ENCODE data around the gene RALGAPA2.

DNA sequence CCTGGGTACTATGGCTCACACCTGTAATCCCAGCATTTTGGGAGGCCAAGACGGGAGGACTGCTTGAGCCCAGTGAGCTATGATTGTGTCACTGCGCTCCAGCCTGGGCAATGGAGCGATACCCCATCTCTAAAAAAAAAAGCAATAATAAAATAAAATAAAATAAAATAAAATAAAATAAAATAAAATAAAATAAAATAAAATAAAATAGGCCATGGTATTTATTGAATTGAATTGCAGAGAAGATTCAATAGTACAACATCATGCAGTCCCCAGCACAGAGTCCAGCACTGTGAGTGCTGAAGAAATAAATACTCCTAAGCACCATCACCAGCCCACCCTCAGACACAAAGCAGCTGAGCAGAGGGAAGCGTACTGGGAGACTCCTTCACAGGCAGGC lies 144.7 kb downstream of the RALGAPA2 start:
- TF ChIP-seq, protein P1, sequence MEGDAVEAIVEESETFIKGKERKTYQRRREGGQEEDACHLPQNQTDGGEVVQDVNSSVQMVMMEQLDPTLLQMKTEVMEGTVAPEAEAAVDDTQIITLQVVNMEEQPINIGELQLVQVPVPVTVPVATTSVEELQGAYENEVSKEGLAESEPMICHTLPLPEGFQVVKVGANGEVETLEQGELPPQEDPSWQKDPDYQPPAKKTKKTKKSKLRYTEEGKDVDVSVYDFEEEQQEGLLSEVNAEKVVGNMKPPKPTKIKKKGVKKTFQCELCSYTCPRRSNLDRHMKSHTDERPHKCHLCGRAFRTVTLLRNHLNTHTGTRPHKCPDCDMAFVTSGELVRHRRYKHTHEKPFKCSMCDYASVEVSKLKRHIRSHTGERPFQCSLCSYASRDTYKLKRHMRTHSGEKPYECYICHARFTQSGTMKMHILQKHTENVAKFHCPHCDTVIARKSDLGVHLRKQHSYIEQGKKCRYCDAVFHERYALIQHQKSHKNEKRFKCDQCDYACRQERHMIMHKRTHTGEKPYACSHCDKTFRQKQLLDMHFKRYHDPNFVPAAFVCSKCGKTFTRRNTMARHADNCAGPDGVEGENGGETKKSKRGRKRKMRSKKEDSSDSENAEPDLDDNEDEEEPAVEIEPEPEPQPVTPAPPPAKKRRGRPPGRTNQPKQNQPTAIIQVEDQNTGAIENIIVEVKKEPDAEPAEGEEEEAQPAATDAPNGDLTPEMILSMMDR (IDR thresholded peaks at IDR 0.05), result no peak
- no peak for TF ChIP-seq POLR2A (IDR thresholded peaks at IDR 0.05)

Data from ovary (tissue), 3 donors.